MCF 10A (cell line): Measurements from ENCODE around the gene SMTNL2. TPM values are rescaled to one million over a fixed set of nuclear protein-coding genes. Genes with fewer than 3 reads are reported as not detected.

ENCODE experiments used
- BruUV-seq: library from RNA; stranded (reverse); fragments of 400-500 nt; replicated peaks from 2 replicates; lab custom pipeline; 2021; lab: Mats Ljungman, UMichigan
- CTCF ChIA-PET: fragments of 300-600 bp; sonication (Branson Sonifier 250); formaldehyde crosslinking; extraction: SDS; loops from one replicate; lab custom pipeline; 2021; ENCODE audit warnings: antibody characterized with exemption, inconsistent platforms; lab: Yijun Ruan, JAX
- POLR2A ChIA-PET: fragments of 300-600, 350-650 bp; sonication (Branson Sonifier 250); formaldehyde crosslinking; extraction: SDS; loops from one replicate; lab custom pipeline; 2020; ENCODE audit warnings: antibody characterized with exemption, inconsistent platforms; lab: Yijun Ruan, JAX
- DNase-seq: peaks from one replicate; pipeline ENCODE4 v3.0.0-alpha.2; 2018; ENCODE audit not compliant: unreplicated experiment
- H3K27ac Mint-ChIP-seq: one replicate; pipeline ENCODE4 v1.8.0; 2022; ENCODE audit warnings: mild to moderate bottlenecking, low read depth, mixed read lengths; ENCODE audit not compliant: unreplicated experiment
- H3K27me3 Mint-ChIP-seq: one replicate; pipeline ENCODE4 v1.8.0; 2022; ENCODE audit warnings: mixed read lengths; ENCODE audit not compliant: insufficient read depth, unreplicated experiment
- H3K36me3 Mint-ChIP-seq: one replicate; pipeline ENCODE4 v1.8.0; 2022; ENCODE audit warnings: mild to moderate bottlenecking, moderate library complexity, mixed read lengths; ENCODE audit not compliant: insufficient read depth, unreplicated experiment
- H3K4me1 Mint-ChIP-seq: one replicate; pipeline ENCODE4 v1.8.0; 2022; ENCODE audit warnings: mixed read lengths; ENCODE audit not compliant: insufficient read depth, unreplicated experiment
- H3K4me3 Mint-ChIP-seq: one replicate; pipeline ENCODE4 v1.8.0; 2022; ENCODE audit warnings: mild to moderate bottlenecking, moderate library complexity, mixed read lengths; ENCODE audit not compliant: unreplicated experiment
- H3K9me3 Mint-ChIP-seq: one replicate; pipeline ENCODE4 v1.8.0; 2022; ENCODE audit warnings: mixed read lengths; ENCODE audit not compliant: unreplicated experiment
- intact Hi-C: fragments of 100-400 bp; cut with micrococcal nuclease; formaldehyde crosslinking; loops from 2 replicates; pipeline ENCODE4 v1.14.1; 2022
- total RNA-seq: library from RNA; stranded (reverse); gene quantifications from 2 replicates; pipeline ENCODE4 v1.2.3, GENCODE V29; 2022
- TF ChIP-seq, protein P1 (sequence below): fragments of 200-600 bp; IDR thresholded peaks from one replicate; pipeline ENCODE4 v1.8.0; 2022; ENCODE audit warnings: antibody characterized with exemption, mild to moderate bottlenecking; ENCODE audit not compliant: unreplicated experiment

The SMTNL2 gene
- total RNA-seq, 1 experiment from 2014 or later, result not detected

DNA sequence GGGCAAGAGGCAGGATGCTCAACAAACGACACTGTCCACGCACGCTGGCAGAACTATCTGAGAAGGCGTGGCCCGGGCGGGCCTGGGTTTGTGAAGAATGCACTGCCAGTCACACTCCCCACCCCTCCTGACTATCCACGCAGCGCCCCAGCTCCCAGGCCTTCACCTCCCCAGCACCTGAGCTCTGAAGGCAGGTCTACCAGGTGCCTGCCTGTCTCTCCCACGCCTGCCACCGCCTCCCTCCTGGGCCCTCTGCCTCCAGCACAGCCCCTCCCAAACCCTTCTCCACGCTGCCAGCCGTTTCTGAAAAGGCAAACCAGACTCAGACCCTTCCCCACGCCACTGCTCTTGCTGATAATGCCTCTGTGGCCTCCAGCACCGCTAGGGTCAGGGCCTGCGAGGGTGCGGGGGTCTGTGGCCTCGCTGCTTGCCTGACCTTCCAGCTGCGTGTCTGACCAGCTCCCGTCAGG lies 40.7 kb upstream of the SMTNL2 start:
- BruUV-seq, result no TSS peak
- intact Hi-C loops, result no loop called here
- TF ChIP-seq, protein P1, sequence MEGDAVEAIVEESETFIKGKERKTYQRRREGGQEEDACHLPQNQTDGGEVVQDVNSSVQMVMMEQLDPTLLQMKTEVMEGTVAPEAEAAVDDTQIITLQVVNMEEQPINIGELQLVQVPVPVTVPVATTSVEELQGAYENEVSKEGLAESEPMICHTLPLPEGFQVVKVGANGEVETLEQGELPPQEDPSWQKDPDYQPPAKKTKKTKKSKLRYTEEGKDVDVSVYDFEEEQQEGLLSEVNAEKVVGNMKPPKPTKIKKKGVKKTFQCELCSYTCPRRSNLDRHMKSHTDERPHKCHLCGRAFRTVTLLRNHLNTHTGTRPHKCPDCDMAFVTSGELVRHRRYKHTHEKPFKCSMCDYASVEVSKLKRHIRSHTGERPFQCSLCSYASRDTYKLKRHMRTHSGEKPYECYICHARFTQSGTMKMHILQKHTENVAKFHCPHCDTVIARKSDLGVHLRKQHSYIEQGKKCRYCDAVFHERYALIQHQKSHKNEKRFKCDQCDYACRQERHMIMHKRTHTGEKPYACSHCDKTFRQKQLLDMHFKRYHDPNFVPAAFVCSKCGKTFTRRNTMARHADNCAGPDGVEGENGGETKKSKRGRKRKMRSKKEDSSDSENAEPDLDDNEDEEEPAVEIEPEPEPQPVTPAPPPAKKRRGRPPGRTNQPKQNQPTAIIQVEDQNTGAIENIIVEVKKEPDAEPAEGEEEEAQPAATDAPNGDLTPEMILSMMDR, result no peak
- no peak overlapping the region for H3K27ac Mint-ChIP-seq
- no peaks in the 10 kb centered on the region for H3K4me1 Mint-ChIP-seq
- POLR2A ChIA-PET, result no interaction called here
- peaks cover 78% of the 10 kb centered on the region for H3K36me3 Mint-ChIP-seq
- CTCF ChIA-PET, result no interaction called here
- no peak for DNase-seq
- no peak overlapping the region for H3K4me3 Mint-ChIP-seq
- H3K27me3 Mint-ChIP-seq, result no peaks in the 10 kb centered on the region
- H3K9me3 Mint-ChIP-seq, result no peaks in the 10 kb centered on the region

DNA sequence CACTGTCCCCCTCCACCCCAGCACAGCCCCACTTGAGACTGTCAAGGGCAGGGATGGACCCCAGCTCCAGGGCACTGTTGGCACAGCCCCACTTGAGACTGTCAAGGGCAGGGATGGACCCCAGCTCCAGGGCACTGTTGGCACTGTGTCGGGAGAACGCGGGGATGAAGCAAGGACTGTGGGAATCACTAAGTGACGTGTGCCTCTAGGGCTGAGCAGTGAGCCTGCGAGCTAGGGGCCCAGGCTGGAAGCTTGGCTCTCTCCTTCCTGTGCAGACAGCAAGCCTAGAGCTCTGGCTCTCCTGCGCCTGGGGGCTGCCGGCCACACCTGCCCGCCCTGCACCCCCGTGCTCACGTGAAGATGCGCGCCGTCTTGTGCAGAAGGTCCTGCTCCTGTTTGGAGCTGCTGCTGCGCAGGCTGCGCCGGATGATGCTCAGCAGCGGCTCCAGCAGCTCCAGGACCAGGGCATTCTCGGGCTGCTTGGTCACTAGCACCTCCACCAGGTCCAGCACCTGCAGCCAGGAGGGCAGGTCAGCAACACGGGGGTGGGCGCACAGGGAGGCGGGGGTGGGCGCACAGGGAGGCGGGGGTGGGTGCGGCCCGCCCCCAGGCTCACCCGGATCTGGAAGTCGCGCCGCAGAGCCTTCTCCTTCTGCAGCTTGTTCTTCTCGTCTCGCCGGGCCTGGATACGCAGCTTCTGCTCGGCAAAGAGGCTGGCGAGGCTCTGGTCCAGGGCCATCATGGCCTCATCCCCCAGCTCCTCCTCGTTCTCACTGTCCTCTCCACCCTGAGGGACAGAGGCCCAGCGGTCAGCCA lies 40.0 kb upstream of the SMTNL2 start:
- no peaks in the 10 kb centered on the region for H3K4me1 Mint-ChIP-seq
- TF ChIP-seq, protein P1, result no peak
- peaks cover 74% of the 10 kb centered on the region for H3K36me3 Mint-ChIP-seq
- no peaks in the 10 kb centered on the region for H3K9me3 Mint-ChIP-seq
- H3K27me3 Mint-ChIP-seq, result no peaks in the 10 kb centered on the region
- no peak for DNase-seq
- CTCF ChIA-PET, result interaction anchor here (0.9 to 1.4 kb wide), 2 partner anchors 21 to 22 kb away, joined by 3 to 4 read pairs; no protein-coding TSS in a partner anchor
- H3K4me3 Mint-ChIP-seq, result no peak overlapping the region
- BruUV-seq, result no TSS peak
- no peak overlapping the region for H3K27ac Mint-ChIP-seq
- intact Hi-C loops, result no loop called here
- POLR2A ChIA-PET, result no interaction called here

DNA sequence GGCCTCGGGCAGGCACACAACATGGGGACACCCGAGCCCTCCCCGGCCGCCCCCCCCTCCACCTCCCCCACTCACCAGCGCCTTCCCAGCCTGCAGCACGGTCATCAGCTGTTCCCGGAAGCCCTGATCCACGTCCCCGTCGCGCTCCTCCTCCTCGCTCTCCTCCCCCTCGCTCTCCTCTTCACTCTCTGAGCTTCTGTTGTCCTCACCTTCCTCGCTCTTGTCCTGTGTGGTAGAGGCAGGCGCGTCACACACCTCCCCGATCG lies 39.4 kb upstream of the SMTNL2 start:
- Mint-ChIP-seq H3K4me3 (no peak overlapping the region), H3K27ac (no peak overlapping the region), H3K4me1 (no peaks in the 10 kb centered on the region), H3K27me3 (no peaks in the 10 kb centered on the region), H3K9me3 (no peaks in the 10 kb centered on the region), H3K36me3 (peaks cover 74% of the 10 kb centered on the region)
- TF ChIP-seq, protein P1, result no peak
- ChIA-PET POLR2A (no interaction called here), CTCF (interaction anchor here (0.9 to 1.4 kb wide), 2 partner anchors 21 to 22 kb away, joined by 3 to 4 read pairs; no protein-coding TSS in a partner anchor)
- no peak for DNase-seq
- TSS peak; percentile 18 for BruUV-seq
- intact Hi-C loops, result no loop called here

DNA sequence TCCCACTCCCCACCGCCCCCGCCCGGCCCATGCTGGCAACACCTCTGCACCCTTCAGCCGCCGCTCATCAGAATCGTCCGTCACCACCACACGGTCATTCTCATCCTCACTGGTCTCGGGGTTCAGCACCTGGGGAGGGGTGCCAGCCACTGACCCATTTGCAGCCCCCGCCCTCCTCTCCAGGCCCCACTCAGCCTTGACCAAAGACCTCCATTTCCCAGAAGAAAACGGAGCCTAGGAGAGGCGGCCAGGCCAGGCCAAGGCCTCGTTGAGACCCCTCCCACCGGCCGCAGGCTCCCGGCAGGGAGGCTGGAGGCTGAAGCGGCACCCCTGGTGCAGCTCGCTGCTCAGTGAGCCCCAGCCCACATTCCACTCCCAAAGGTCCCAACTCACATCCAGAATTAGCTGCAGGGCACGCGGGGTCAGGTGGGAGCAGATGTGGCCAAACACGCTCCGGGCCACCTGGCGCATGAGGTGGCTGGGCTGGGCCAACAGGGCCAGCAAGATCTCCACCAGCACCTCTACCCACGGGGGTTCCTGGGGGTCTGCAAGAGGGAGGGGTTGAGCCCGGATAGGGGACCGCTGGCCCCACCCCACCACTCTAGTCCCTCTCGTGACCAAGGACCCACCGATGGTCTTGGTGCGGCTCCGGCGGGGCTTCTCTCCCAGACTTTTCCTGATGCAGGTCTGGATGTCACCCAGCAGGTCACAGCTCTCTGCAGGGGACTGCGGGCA lies 38.9 kb upstream of the SMTNL2 start:
- BruUV-seq, result no TSS peak
- Mint-ChIP-seq H3K27ac (no peak overlapping the region), H3K27me3 (no peaks in the 10 kb centered on the region), H3K36me3 (peaks cover 74% of the 10 kb centered on the region), H3K9me3 (no peaks in the 10 kb centered on the region), H3K4me1 (no peaks in the 10 kb centered on the region), H3K4me3 (no peak overlapping the region)
- intact Hi-C loops, result no loop called here
- CTCF ChIA-PET, result interaction anchor here (1.4 kb wide), 1 partner anchor 20 kb away, joined by 3 read pairs; no protein-coding TSS in a partner anchor
- POLR2A ChIA-PET, result no interaction called here
- TF ChIP-seq, protein P1, result no peak
- DNase-seq, result no peak
